ENCODE results near the gene MTA1. TPM values are rescaled to one million over a fixed set of nuclear protein-coding genes. Genes with fewer than 3 reads are reported as not detected.

MTA1 gene
- total RNA-seq, 1 experiment from 2014 or later: 238 TPM

- Histone ChIP-seq H3K4me3 (ENCODE audit: low read depth, low read length, poor library complexity, severe bottlenecking) (peak overlapping the region; percentile 31), H3K27ac (ENCODE audit: low read depth, low read length, poor library complexity, severe bottlenecking) (no peak overlapping the region), H3K27me3 (replicated peaks; ENCODE audit: insufficient read depth, low read depth, low read length, poor library complexity) (no peaks in the 10 kb centered on the region), H3K9me3 (ENCODE audit: low read depth, low read length, poor library complexity, severe bottlenecking) (no peaks in the 10 kb centered on the region), H3K4me1 (ENCODE audit: insufficient read depth, low read length, poor library complexity, severe bottlenecking) (peaks cover 12% of the 10 kb centered on the region), H3K36me3 (ENCODE audit: insufficient read depth, low read length, poor library complexity, severe bottlenecking) (no peaks in the 10 kb centered on the region)
- DNase-seq (ENCODE audit: low spot score): no peak
- ChIA-PET POLR2A (ENCODE audit: low non-redundant PET) (interaction anchor here (0.6 kb wide), 1 partner anchor 217 kb away, joined by 16 read pairs; no protein-coding TSS in a partner anchor), CTCF (no interaction called here)
- no TSS peak for BruUV-seq (replicated peaks)
- intact Hi-C loops (cut with micrococcal nuclease; ENCODE audit: unreplicated experiment): no loop called here
- TF ChIP-seq EZH2 (IDR thresholded peaks at IDR 0.05; ENCODE audit: borderline replicate concordance, low read depth, low read length, poor library complexity, severe bottlenecking) (no peak), CTCF (conservative IDR thresholded peaks at IDR 0.05; ENCODE audit: low read depth, low read length) (no peak)
These were observed 9.0 kb upstream of the MTA1 start for GRCh38 chr14:105410642-105411016.

GRCh38 chr14:105411017-105411941 lies 8.3 kb upstream of the MTA1 start:
- DNase-seq (ENCODE audit: low spot score): peak; percentile 62
- TF ChIP-seq EZH2 (IDR thresholded peaks at IDR 0.05; ENCODE audit: borderline replicate concordance, low read depth, low read length, poor library complexity, severe bottlenecking): no peak
- TF ChIP-seq CTCF (conservative IDR thresholded peaks at IDR 0.05; ENCODE audit: low read depth, low read length): no peak
- Histone ChIP-seq H3K4me3 (ENCODE audit: low read depth, low read length, poor library complexity, severe bottlenecking) (peak overlapping the region; percentile 31), H3K27me3 (replicated peaks; ENCODE audit: insufficient read depth, low read depth, low read length, poor library complexity) (no peaks in the 10 kb centered on the region), H3K27ac (ENCODE audit: low read depth, low read length, poor library complexity, severe bottlenecking) (no peak overlapping the region), H3K4me1 (ENCODE audit: insufficient read depth, low read length, poor library complexity, severe bottlenecking) (peaks cover 12% of the 10 kb centered on the region), H3K9me3 (ENCODE audit: low read depth, low read length, poor library complexity, severe bottlenecking) (no peaks in the 10 kb centered on the region), H3K36me3 (ENCODE audit: insufficient read depth, low read length, poor library complexity, severe bottlenecking) (no peaks in the 10 kb centered on the region)
- POLR2A ChIA-PET (ENCODE audit: low non-redundant PET): interaction anchor here (0.6 kb wide), 1 partner anchor 217 kb away, joined by 16 read pairs; no protein-coding TSS in a partner anchor
- BruUV-seq (replicated peaks): no TSS peak
- CTCF ChIA-PET: no interaction called here
- intact Hi-C loops (cut with micrococcal nuclease; ENCODE audit: unreplicated experiment): no loop called here

GRCh38 chr14:105411985-105412770 lies 7.4 kb upstream of the MTA1 start:
- Histone ChIP-seq H3K27me3 (replicated peaks; ENCODE audit: insufficient read depth, low read depth, low read length, poor library complexity) (no peaks in the 10 kb centered on the region), H3K4me3 (ENCODE audit: low read depth, low read length, poor library complexity, severe bottlenecking) (no peak overlapping the region), H3K27ac (ENCODE audit: low read depth, low read length, poor library complexity, severe bottlenecking) (no peak overlapping the region), H3K36me3 (ENCODE audit: insufficient read depth, low read length, poor library complexity, severe bottlenecking) (no peaks in the 10 kb centered on the region), H3K9me3 (ENCODE audit: low read depth, low read length, poor library complexity, severe bottlenecking) (no peaks in the 10 kb centered on the region), H3K4me1 (ENCODE audit: insufficient read depth, low read length, poor library complexity, severe bottlenecking) (peaks cover 12% of the 10 kb centered on the region)
- ChIA-PET POLR2A (ENCODE audit: low non-redundant PET) (no interaction called here), CTCF (interaction anchor here (0.6 kb wide), 1 partner anchor 23 kb away, joined by 5 read pairs; no protein-coding TSS in a partner anchor)
- no peak for DNase-seq (ENCODE audit: low spot score)
- BruUV-seq (replicated peaks): no TSS peak
- no peak for TF ChIP-seq CTCF (conservative IDR thresholded peaks at IDR 0.05; ENCODE audit: low read depth, low read length)
- intact Hi-C loops (cut with micrococcal nuclease; ENCODE audit: unreplicated experiment): no loop called here
